Left hindlimb (tissue), 1 donor: ENCODE measurements around the gene CNTLN.
"Not testable (repeated sequence)": the region's sequence is repeated elsewhere in the genome, so short reads cannot be mapped to it uniquely, and the experiment has no call there.

ENCODE experiments used
- DNase-seq: peaks from one replicate; pipeline ENCODE4 v3.0.0-alpha.2; 2018

Gene CNTLN

GRCh38 chr9:17433526-17433925 is 298.7 kb downstream of the CNTLN start:
- DNase-seq: no peak

- DNase-seq: no peak
These were observed 302.0 kb downstream of the CNTLN start for GRCh38 chr9:17436854-17437253.

- no peak for DNase-seq
These were observed 303.0 kb downstream of the CNTLN start for GRCh38 chr9:17437813-17438212.

- DNase-seq: not testable (repeated sequence)
These were observed 310.3 kb downstream of the CNTLN start for GRCh38 chr9:17445126-17445525.

- DNase-seq: no peak
These were observed 318.9 kb downstream of the CNTLN start for GRCh38 chr9:17453751-17454150.

- no peak for DNase-seq
These were observed 328.1 kb downstream of the CNTLN start for GRCh38 chr9:17462869-17463464.

- no peak for DNase-seq
These were observed 335.4 kb downstream of the CNTLN start for GRCh38 chr9:17470036-17470813.

- DNase-seq: no peak
These were observed 337.3 kb downstream of the CNTLN start for GRCh38 chr9:17472126-17472525.

- DNase-seq: no peak
These were observed 341.6 kb downstream of the CNTLN start for GRCh38 chr9:17476401-17476800.

- no peak for DNase-seq
These were observed 343.0 kb downstream of the CNTLN start for GRCh38 chr9:17477816-17478215.

- no peak for DNase-seq
These were observed 346.1 kb downstream of the CNTLN start for GRCh38 chr9:17480966-17481365.

- DNase-seq: no peak
These were observed 346.7 kb downstream of the CNTLN start for GRCh38 chr9:17481565-17481964.

GRCh38 chr9:17484906-17485305 is 350.1 kb downstream of the CNTLN start:
- DNase-seq: no peak

- DNase-seq: no peak
These were observed 351.6 kb downstream of the CNTLN start for GRCh38 chr9:17486396-17486795.

GRCh38 chr9:17487467-17487866 is 352.6 kb downstream of the CNTLN start:
- DNase-seq: no peak

GRCh38 chr9:17488662-17489061 is 353.8 kb downstream of the CNTLN start:
- no peak for DNase-seq

- no peak for DNase-seq
These were observed 355.3 kb downstream of the CNTLN start for GRCh38 chr9:17490110-17490509.

GRCh38 chr9:17491780-17492179 is 356.9 kb downstream of the CNTLN start:
- no peak for DNase-seq

- no peak for DNase-seq
These were observed 368.4 kb downstream of the CNTLN start for GRCh38 chr9:17503196-17503595.

GRCh38 chr9:17509151-17509550 is 374.3 kb downstream of the CNTLN start:
- DNase-seq: no peak

- DNase-seq: no peak
These were observed 374.9 kb downstream of the CNTLN start for GRCh38 chr9:17509701-17510100.

- no peak for DNase-seq
These were observed 384.9 kb downstream of the CNTLN start for GRCh38 chr9:17519761-17520160.

- DNase-seq: no peak
These were observed 385.6 kb downstream of the CNTLN start for GRCh38 chr9:17520268-17521064.
